GM18520 (cell line): ENCODE measurements around the gene ENTREP1.
"Not testable (repeated sequence)": the region's sequence is repeated elsewhere in the genome, so short reads cannot be mapped to it uniquely, and the experiment has no call there.

Experiments
- ATAC-seq: cut with Tn5 transposase; IDR thresholded peaks from one replicate; pipeline ENCODE4 v1.9.1; 2021; ENCODE audit not compliant: unreplicated experiment

ENTREP1 gene, protein sequence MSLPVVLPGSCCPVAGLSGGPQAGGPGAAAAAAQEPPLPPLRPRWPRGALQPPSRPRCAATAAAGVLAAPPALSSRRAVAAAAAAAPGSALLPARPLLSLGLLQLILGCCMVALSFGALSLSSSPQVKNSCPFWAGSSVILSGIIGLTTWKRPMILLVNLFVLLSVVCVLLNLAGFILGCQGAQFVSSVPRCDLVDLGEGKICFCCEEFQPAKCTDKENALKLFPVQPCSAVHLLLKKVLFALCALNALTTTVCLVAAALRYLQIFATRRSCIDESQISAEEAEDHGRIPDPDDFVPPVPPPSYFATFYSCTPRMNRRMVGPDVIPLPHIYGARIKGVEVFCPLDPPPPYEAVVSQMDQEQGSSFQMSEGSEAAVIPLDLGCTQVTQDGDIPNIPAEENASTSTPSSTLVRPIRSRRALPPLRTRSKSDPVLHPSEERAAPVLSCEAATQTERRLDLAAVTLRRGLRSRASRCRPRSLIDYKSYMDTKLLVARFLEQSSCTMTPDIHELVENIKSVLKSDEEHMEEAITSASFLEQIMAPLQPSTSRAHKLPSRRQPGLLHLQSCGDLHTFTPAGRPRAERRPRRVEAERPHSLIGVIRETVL

DNA sequence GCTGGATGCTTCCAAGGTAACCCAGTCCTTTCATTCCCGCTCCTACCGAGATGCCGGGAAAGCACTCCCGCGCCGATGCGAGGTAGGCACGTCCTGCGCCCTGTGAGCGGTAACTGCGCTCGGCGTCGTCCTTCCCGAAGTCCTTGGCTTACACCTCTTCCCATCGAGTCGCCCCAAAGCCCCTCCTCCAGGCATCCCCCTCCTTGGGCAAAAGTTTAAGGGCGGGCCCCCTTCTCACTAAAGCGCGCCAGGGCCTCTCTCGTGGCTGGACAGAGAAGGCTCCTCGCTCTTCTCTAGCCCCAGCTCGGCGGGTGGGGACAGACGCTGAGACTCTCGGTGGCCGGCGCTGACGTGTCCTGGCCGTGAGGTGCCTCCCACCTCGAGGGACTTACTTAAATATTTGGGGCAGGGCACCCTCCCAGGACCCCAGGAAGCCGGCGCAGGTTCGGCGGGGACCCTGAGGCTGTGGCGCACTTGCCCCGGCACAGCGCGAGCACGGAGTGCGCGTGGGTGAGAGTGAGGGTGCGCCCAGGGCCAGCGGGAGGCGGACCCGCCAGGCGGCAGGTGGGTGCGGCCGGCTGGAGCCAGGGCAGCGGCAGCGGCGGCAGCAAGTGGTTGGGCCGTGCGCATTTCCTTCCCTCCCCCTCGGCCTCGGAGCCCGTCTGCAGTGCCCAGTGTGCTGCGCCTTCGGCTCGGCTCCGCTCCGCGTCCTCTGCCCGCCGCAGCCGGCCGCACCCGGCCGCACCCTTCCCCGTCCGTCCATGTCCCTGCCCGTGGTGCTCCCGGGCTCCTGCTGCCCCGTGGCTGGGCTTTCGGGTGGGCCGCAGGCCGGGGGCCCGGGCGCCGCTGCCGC, at the start of gene ENTREP1:
Gene ENTREP1, plus strand, starts transcription at position 667 of the 853 bp plus-strand sequence. Its CDS starts 95 bp downstream, at position 762.
- ATAC-seq = no peak

DNA sequence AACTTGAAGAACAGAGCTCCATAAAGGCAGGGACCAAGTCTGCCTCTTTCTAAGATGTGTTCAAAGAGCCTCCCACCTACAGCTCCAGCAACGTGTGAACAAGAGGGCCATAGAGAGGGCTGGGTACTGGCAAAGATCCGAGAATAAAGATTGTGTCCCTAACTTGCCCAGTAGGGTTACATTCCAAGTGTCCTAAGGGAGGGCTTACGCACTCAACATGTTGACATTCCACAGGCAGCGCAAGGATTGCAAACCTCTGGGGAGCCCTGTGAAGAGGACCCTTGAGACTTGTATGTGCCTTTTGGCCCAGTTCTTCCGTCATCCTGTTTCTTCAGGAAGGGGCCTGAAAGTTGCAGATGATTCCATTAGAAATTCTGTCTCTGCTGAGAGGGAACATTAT, 48.2 kb upstream of the ENTREP1 start:
- ATAC-seq = no peak

DNA sequence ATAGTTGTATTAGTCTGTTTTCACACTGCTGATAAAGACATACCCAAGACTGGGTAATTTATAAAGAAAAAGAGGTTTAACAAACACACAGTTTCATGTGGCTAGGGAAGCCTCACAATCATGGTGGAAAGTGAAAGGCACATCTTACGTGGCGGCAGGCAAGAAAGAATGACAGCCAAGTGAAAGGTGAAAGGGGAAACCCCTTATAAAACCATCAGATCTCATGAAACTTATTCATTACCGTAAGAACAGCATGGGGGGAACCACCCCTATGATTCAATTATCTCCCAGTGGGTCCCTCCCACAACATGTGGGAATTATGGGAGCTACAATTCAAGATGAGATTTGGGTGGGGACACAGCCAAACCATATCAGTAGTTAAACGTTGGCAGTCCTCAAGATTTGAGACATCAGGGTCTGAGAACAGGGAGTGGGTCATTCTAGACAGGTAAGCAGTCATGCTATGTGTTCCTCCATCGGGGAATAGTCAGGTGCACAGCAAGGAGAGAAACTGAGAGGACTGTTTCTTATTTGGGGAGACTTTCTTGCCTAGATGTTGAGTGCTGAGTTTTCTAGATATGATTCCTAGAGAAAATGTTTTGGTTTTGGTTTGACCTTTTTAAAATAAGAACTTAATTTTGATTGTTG, 45.8 kb upstream of the ENTREP1 start:
- ATAC-seq = no peak

DNA sequence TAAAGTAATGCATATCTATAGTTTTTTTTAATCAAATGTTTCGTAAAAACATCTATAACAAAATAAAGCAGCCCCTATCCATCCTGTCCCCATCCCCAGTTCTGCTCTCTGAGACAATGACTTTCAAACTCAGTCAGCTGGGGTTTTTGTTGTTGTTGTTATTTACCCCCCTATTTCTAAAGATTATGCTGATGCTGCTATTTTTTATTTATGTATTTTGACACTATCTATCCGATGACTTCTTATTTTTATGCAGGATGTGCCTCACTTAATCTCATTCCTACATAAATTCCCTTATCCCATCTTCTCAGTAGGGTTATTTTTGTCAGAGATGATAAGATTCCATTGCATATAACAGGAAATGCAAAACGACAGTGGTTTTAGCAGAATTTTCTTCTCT, 45.3 kb upstream of the ENTREP1 start:
- no peak for ATAC-seq

DNA sequence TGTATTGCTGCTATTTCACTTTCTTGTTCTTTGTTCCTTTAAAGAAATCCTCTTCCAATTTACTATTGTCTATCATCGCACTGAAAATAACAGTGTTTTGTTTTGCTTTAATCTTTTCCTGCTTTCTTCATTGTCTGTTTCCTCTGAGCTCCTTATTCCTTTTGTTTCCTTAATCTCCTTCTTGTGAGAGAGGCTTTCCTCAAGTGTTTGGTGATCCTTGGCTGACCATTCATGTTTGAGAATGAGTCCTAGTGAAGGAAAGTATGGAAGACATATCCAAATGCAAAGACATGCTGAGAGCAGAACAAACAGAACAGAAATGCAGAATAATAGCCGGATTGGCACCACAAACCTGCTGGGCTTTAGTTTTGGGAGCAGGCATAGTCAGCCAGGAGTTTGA, 42.0 kb upstream of the ENTREP1 start:
- no peak for ATAC-seq

DNA sequence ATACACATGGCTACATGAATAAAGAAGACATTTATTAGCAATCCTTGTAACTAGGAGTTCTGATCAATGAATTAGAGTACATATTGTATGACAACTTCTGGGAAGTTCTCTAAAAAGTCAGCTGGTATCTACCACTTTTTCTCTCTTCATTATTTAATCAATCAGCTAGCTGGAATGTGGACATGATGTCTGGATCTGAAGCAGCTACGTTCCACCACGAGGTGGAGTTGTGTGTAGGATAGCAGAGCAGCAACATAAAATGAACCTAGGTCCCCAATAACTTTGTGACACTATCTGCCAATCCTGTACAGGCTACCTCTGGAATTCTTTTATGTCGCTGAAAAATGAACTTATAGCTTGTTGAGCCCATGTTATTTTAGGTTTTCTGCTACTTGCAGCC, 32.9 kb upstream of the ENTREP1 start:
- no peak for ATAC-seq

DNA sequence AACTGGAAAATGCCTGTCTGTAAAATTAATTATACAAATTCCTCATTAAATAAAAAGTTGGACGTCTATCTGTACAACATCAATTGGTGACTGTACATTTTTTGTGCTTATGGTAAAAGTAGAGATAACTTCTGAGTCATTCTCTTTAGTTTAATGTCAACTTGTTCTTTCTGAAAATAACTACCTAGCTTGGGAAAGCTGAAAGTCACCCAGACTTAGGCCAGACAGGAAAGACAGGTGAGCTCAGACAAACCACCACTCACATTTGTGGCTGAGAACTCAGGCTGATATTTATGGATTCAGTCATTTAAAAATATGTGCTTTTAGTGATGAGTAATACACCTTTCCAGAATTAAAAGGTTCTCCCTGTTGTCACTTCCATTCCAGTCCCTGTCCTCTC, 31.9 kb upstream of the ENTREP1 start:
- no peak for ATAC-seq

DNA sequence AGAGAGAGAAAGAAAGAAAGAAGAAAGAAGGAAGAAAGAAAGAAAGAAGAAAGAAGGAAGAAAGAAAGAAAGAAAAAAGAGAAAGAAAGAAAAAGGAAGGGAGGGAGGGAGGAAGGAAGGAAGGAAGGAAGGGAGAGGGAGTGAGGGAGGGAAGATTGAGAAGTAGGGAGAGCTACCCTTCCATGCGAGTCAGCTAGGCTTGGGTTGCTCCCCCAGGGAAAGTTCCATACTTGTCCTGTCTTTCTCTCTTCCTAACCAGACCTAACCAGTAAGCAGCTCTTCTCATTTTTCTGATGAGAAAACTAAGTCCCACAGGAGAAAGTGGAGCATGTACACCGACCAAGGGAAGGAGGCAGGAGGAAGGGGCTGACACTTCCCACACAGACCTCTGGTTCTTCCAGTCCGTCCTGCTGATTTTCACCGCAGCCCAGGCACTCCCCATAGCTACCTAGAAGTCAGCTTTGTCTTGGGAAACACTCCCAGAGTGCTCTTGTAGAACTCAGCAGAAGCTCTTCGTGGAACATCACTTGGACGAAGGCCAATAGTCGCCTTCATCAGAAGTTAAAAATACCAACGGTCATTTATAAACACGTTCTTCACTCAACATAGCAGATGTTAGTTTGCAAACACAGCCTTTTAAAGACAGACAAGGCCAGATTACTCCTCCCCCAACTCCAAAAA, 29.0 kb upstream of the ENTREP1 start:
- no peak for ATAC-seq

DNA sequence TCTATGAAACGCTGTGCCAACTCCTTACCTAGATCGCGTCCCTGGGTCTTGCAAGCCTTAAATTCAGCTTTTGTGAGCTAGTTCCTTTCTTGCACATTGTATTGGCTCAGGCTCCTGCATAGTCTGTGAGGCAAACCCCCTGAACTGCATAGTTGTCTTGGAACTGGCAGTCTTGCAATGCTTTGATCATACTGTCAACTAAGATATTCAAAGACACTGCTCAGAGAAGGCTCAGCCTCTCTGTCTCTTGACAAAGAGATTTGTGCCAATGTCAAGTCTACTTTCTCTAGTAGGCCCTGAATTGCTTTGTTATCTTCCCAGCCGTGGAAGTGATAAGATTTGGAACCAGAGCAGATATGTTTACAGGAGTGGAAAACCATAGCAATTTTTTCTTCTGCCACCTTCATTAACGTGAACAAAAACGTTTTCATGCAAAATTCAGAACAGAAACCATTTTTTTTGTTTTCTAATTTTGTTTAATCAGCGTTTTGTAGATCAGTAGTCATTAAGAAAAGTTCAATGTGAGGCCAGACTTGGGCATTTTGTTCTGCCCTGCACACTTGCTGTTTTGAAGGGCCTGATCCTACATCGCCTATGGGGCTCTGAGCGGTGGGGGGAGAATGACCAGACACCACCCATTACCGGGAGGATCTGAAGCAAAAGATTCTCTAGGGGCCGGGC, 27.6 kb upstream of the ENTREP1 start:
- no peak for ATAC-seq

DNA sequence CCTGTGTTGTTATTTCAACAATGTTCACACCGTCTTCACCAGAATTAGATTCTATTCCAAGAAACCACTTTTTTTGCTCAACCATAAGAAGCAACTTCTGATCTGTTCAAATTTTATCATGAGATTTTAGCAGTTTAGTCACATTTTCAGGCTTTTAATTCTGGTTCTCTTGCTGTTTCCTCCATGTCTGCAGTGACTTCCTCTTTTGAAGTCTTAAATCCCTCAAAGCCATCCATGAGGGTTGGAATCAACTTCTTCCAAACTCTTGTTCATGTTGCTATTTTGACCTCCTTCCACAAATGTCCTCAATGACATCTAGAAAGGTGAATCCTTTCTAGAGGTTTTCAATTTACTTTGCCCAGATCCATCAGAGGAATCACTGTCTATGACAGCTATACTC, 25.7 kb upstream of the ENTREP1 start:
- ATAC-seq = no peak

DNA sequence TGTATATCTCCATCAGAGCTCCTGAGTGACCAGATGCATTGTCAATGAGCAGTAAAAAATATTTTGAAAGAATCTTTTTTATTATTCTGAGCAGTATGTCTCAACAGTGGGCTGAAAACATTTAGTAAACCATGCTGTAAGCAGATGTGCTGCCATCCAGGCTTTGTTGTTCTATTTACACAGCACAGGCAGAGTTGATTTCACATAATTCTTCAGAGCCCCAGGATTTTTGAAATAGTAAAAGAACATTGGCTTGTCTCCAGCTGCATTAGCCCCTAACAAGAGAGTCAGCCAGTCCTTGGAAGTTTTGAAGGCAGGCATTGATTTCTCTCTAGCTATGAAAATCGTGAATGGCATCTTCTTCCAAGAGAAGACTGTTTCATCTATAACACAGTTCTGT, 25.2 kb upstream of the ENTREP1 start:
- ATAC-seq = no peak

DNA sequence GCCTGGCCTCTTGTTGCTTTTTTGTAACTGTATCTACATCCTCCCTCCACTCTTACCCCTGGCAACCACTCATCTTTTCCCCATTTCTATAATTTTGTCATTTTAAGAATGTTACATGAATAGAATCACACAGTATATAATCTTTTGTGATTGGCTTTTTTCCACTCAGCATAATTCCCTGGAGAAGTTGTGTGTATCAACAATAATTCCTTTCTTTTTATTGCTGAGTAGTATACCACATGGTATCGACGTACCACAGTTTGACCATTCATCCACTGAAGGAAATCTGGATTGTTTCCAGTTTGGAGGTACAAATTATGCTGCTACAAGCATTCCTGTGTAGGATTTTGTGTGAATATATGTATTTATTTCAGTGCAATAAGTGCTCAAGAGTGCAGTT, 21.7 kb upstream of the ENTREP1 start:
- no peak for ATAC-seq

DNA sequence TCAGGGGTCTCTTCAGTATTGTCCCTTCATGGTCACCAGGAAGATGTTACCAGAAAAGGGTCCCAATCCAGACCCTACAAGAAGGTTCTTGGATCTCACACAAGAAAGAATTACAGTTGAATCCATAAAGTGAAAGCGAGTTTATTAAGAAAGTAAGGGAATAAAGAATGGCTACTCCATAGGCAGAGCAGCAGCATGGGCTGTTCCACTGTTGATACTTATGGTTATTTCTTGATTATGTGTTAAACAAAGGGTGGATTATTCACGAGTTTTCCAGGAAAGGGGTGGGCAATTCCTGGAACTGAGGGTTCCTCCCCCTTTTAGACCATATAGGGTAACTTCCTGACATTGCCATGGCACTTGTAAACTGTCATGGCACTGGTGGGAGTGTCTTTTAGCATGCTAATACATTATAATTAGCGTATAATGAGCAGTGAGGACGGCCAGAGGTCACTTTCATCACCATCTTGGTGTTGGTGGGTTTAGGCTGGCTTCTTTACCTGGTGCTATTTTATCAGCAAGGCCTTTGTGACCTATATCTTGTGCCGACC, 18.0 kb upstream of the ENTREP1 start:
- ATAC-seq = not testable (repeated sequence)

DNA sequence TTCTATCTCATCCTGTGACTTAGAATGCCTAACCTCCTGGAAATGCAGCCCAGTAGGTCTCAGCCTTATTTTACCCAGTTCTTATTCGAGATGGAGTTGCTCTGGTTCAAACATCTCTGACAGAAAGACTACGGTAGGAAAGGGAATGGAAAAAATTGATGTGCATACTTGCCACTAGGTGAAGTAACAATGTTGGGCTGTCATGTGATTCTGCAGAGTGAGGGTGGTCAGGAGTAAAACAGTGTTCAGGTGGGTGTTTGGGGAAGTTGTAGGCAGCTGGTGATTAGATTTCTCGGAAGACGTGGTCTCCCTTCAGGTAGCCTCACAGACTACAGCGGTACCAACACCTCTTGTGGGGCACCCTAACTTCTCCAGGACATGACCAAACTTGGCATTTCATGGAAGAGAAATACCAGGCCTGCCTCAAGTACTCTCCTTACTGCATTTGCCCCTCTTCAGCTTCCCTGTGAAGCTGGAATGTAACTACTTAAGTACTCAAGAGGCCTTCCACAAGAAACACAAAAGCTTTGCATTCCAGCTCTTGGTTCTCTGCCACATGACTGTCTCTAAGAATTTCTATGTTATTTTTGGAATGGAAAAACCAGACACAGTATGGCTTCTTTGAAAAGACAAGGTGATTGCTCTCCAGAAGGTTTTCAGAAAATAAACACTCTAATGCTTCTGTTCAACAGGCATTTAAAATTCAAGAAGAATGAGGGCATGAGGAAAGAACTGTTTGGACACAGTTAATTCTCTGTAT, 17.4 kb upstream of the ENTREP1 start:
- ATAC-seq = no peak

DNA sequence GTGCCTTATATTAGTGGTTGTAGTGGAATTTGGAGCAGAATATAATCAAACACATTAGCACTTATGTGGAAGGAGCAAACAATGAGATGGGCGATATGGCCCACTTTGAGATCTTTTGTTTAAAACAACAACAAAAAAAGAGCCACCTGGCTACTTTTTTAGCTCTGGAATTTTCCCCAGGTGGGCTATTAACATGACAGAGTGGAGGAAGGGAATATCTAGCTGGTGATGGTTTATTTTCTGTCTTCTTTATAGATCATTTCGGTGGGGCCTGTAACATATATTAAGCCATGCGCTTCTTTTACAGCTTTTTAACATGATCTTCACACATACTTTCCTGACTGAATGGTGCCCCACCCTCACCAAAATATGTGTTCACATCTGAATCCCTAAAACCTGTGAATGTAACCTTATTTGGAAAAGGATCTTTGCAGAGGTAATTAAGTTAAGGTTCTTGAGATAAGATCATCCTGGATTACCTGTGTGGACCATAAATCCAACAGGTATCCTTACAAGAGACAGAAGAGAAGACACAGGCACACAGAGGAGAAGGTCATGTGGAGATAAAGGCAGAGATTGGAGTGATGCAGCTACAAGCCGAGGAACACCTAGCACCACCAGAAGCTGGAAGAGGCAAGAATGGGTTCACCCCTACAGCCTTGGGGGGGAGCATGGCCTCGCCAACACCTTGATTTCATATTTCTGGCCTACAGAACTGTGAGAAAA, 16.6 kb upstream of the ENTREP1 start:
- no peak for ATAC-seq

DNA sequence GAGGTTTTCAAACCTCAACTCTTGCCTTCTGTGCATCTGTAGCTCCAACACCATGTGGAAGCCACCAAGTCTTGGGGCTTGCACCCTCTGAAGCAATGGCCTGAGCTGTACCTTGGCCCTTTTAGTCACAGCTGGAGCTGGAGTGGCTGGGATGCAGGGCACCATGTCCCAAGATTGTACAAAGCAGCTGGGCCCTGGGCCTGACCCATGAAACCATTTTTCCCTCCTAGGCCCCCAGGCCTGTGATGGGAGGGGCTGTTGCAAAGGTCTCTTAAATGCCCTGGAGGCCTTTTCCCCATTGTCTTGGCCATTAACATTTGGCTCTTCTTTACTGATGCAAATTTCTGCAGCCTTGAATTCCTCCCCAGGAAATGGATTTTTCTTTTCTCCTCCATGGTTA, 11.8 kb upstream of the ENTREP1 start:
- no peak for ATAC-seq

DNA sequence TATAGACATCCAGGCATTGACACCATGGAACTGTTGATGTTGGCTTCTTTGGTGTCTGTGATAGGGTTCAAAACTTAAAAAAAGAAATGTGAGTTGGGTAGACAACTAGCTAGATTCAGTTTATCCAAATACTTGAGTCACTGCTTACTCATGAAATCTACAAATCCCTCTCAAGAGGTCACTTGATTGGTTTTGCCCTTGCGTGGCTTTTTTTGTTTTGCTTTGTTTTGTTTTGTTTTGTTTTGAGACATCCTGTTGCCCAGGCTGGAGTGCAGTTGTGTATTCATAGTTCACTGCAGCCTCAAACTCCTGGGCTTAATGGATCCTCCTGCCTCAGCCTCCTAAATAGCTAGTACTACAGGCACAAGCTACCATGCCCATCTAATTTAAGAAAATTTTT, 10.5 kb upstream of the ENTREP1 start:
- ATAC-seq = no peak

DNA sequence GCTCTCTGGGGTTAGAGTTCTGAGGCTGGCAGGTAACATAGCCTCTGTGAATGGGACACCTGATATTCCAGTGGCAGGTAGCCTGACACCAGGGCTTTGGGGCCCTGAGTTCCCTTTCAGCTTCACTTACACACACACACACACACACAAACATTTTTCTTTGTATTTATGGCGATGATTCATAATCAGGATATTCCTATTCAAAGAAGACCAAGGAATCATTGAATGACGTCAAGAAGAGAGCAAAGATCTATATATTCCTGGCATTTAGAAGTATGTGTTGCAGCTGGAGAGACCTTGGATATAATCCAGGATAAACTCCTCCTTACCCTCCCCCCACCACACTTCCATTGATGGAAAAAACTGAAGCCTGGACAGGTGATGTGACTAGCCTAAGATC, 7.9 kb upstream of the ENTREP1 start:
- ATAC-seq = no peak
